ENCODE results near the gene LCN15.

- TF ChIP-seq CTCF (conservative IDR thresholded peaks at IDR 0.05): peak; percentile 95
- no peak for TF ChIP-seq EZH2 (IDR thresholded peaks at IDR 0.05; ENCODE audit: low read depth)
Observed at GRCh38 chr9:136787690-136788400, 23.5 kb upstream of the LCN15 start.
